Lower lobe of right lung (tissue), 2 donors: ENCODE measurements around the gene SLC39A11. TPM values are rescaled to one million over a fixed set of nuclear protein-coding genes. Genes with fewer than 3 reads are reported as not detected.

Source experiments
- ATAC-seq, 2 donors: fragments of 200-7000 bp; cut with Tn5 transposase; one replicate each; pipeline ENCODE4 v1.9.1; 2020 to 2022; ENCODE audit warnings: mild to moderate bottlenecking in 2 of 2, moderate library complexity in 2 of 2
- DNase-seq: peaks from one replicate; pipeline ENCODE4 v3.0.0-alpha.2; 2020
- H3K27ac ChIP-seq: fragments of 200-600 bp; one replicate; pipeline ENCODE4 v1.8.0; 2022
- H3K27me3 ChIP-seq: fragments of 200-600 bp; one replicate; pipeline ENCODE4 v1.8.0; 2022; ENCODE audit warnings: low read depth
- H3K36me3 ChIP-seq: fragments of 200-600 bp; one replicate; pipeline ENCODE4 v1.8.0; 2022; ENCODE audit warnings: mild to moderate bottlenecking
- H3K4me1 ChIP-seq: fragments of 200-600 bp; one replicate; pipeline ENCODE4 v1.8.0; 2022
- H3K4me3 ChIP-seq: fragments of 200-600 bp; one replicate; pipeline ENCODE4 v1.8.0; 2022; ENCODE audit warnings: mild to moderate bottlenecking
- H3K9me3 ChIP-seq: fragments of 200-600 bp; one replicate; pipeline ENCODE4 v1.8.0; 2022
- intact Hi-C: fragments of 100-400 bp; cut with DNase I; formaldehyde crosslinking; loops from one replicate; pipeline ENCODE4 v1.11.0; 2022
- total RNA-seq: library from RNA; stranded (reverse); fragmentation: NEBNext Ultra II Directional; extraction: Animal tissue kit (Norgen Biotek cat#: 25700); gene quantifications from one replicate; pipeline ENCODE4 v1.2.1, GENCODE V29; 2021
- TF ChIP-seq, protein P1 (sequence below): fragments of 200-600 bp; IDR thresholded peaks from one replicate; pipeline ENCODE4 v1.8.0; 2022; ENCODE audit warnings: antibody characterized with exemption, mild to moderate bottlenecking
- donor health status: DM: no; HTN: yes; CAD: no; lungs with severe emphysema.

SLC39A11 gene
- total RNA-seq, 1 donor from 2014 or later: 39.7 TPM

DNA sequence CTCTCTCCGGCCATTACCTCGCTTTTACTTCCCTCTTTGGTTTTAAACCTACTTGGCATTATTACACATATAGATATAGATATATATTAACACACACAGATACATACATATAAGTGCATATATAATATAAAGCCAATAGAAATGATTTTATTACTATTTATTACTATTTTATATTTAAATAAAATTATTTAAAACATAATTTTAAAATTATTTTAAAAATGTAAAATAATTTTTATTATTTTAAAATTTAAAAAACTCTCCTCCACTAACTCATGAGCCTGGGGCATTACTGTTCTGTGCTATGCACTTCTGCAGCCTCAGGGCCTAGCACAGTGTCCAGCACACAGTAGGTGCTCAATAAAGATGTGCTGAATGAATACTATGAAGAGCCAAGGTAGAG lies 200.9 kb downstream of the SLC39A11 start:
- intact Hi-C loops: no loop called here
- no peak overlapping the region for H3K4me3 ChIP-seq
- ATAC-seq: no peak
- DNase-seq: no peak
- H3K9me3 ChIP-seq: no peaks in the 10 kb centered on the region
- H3K36me3 ChIP-seq: peaks cover 5% of the 10 kb centered on the region
- no peak overlapping the region for H3K27ac ChIP-seq
- no peaks in the 10 kb centered on the region for H3K4me1 ChIP-seq
- TF ChIP-seq, protein P1, sequence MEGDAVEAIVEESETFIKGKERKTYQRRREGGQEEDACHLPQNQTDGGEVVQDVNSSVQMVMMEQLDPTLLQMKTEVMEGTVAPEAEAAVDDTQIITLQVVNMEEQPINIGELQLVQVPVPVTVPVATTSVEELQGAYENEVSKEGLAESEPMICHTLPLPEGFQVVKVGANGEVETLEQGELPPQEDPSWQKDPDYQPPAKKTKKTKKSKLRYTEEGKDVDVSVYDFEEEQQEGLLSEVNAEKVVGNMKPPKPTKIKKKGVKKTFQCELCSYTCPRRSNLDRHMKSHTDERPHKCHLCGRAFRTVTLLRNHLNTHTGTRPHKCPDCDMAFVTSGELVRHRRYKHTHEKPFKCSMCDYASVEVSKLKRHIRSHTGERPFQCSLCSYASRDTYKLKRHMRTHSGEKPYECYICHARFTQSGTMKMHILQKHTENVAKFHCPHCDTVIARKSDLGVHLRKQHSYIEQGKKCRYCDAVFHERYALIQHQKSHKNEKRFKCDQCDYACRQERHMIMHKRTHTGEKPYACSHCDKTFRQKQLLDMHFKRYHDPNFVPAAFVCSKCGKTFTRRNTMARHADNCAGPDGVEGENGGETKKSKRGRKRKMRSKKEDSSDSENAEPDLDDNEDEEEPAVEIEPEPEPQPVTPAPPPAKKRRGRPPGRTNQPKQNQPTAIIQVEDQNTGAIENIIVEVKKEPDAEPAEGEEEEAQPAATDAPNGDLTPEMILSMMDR: no peak
- no peaks in the 10 kb centered on the region for H3K27me3 ChIP-seq

DNA sequence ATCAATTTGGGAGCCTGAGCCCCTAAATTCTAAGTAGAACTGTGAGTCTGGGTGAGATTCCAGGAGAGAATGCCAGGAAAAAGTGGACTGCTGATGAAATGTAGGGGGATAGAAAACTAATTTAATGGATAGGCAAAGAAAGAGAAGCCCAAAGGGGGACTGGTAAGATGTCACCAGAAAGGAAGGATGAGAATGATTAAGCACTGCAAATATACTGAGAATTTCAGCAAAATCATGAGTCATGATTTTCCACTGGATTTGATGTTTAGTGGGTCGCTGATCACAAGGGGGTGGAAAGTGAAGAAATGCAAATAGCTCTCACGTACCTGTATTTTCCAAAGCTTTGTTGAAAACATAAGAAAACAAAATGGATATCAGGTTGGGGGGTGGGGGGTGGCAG lies 201.8 kb downstream of the SLC39A11 start:
- Histone ChIP-seq H3K27ac (no peak overlapping the region), H3K36me3 (peaks cover 5% of the 10 kb centered on the region), H3K9me3 (no peaks in the 10 kb centered on the region), H3K4me3 (no peak overlapping the region), H3K4me1 (no peaks in the 10 kb centered on the region), H3K27me3 (no peaks in the 10 kb centered on the region)
- ATAC-seq: no peak
- no peak for DNase-seq
- TF ChIP-seq, protein P1: no peak
- intact Hi-C loops: no loop called here

DNA sequence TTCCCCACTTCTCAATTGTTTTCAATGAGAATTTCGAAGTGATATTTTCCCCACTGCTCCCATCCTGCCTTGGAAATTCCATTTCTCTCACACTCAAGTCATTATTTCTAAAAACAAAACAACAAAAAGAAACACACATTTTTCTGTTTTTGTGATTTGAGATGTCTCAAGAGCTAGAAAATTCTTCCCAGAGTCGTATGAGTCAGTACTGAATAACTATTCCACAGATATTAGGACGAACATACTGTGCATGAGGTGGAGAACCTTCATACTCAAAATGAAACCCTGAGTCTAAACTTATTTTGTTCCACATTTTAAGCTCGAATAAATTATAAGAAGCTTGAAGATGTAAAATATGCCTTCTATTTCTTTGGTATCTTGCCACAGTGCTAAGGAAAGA lies 204.6 kb downstream of the SLC39A11 start:
- DNase-seq (no peak), ATAC-seq (no peak)
- TF ChIP-seq, protein P1: no peak
- Histone ChIP-seq H3K4me1 (no peaks in the 10 kb centered on the region), H3K9me3 (no peaks in the 10 kb centered on the region), H3K27ac (no peak overlapping the region), H3K27me3 (no peaks in the 10 kb centered on the region), H3K4me3 (no peak overlapping the region), H3K36me3 (peaks cover 5% of the 10 kb centered on the region)
- intact Hi-C loops: no loop called here

DNA sequence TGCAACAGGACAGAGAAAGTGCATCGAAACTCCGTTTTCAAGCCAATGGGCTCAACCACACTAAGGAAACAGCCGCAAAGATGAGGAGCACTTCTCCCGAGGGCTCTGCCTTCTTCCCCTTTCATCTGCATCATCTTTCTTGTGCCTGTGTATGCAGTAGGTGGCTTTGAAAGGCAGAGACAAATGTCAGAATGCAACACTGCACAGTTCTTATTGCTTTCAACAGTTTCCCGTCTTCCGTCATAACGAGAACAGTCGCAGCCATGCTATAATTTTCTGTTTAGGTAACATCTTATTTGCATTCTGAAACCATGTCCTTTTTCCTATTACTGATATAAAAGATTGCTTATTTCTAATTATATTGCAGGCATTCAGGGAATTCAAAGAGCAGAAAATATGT lies 205.2 kb downstream of the SLC39A11 start:
- intact Hi-C loops: no loop called here

DNA sequence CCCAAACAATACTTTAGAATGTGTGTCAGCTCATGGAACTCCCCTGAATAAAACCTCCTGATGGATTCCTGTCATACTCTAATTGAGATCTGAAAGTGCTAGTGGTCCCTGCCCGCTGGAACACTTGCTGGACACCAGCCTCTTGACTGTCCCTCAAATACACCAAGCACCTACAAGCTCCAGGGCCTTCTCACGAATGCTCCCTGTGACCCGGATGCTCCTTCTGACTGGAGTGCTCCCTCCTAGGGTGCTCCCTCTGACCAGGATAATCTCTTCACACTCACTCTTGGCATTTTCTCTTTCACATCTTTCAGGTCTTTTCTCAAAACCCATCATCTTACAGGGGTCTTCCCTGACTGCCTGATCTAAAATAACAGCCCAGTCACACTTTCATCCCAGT lies 205.9 kb downstream of the SLC39A11 start:
- H3K4me1 ChIP-seq: no peaks in the 10 kb centered on the region
- H3K27ac ChIP-seq: no peak overlapping the region
- H3K4me3 ChIP-seq: no peak overlapping the region
- no peaks in the 10 kb centered on the region for H3K9me3 ChIP-seq
- peaks cover 5% of the 10 kb centered on the region for H3K36me3 ChIP-seq
- no peak for DNase-seq
- no peak for ATAC-seq
- intact Hi-C loops: no loop called here
- H3K27me3 ChIP-seq: no peaks in the 10 kb centered on the region
- TF ChIP-seq, protein P1: no peak

More for the DNA sequence above, 205.2 kb downstream of the SLC39A11 start:
- Histone ChIP-seq H3K4me3 (no peak overlapping the region), H3K27ac (no peak overlapping the region), H3K36me3 (peaks cover 5% of the 10 kb centered on the region), H3K9me3 (no peaks in the 10 kb centered on the region), H3K27me3 (no peaks in the 10 kb centered on the region), H3K4me1 (no peaks in the 10 kb centered on the region)
- no peak for ATAC-seq
- TF ChIP-seq, protein P1: no peak
- DNase-seq: no peak

DNA sequence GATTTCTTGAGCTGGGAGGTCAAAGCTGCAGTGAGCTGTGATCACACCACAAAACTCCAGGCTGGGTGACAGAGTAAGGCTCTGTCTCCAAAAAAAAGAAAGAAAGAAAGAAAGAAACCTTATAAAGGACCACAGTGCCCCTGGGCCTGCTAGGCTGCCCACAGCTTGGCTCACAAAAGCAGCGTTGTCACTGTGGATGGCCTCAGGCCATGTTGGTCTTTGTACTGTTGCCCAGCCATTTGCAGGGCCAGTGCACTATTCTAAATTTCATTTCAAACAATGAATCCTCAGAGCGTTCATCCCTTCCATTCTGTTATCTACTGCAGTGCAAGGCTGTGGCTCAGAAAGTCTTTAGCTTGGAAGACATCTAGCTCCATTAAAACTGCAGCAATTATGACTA lies 208.4 kb downstream of the SLC39A11 start:
- H3K4me1 ChIP-seq: no peaks in the 10 kb centered on the region
- TF ChIP-seq, protein P1: no peak
- no peak overlapping the region for H3K4me3 ChIP-seq
- DNase-seq: no peak
- H3K9me3 ChIP-seq: peaks cover 11% of the 10 kb centered on the region
- H3K27me3 ChIP-seq: no peaks in the 10 kb centered on the region
- no peak for ATAC-seq
- intact Hi-C loops: no loop called here
- H3K27ac ChIP-seq: no peak overlapping the region
- H3K36me3 ChIP-seq: peaks cover 5% of the 10 kb centered on the region
